ENCODE measurements around the gene C19orf12.
A peak's percentile ranks its signal among the peaks of the same experiment; 100 is the strongest.
"Not testable (repeated sequence)": the region's sequence is repeated elsewhere in the genome, so short reads cannot be mapped to it uniquely, and the experiment has no call there.

The C19orf12 gene

DNA sequence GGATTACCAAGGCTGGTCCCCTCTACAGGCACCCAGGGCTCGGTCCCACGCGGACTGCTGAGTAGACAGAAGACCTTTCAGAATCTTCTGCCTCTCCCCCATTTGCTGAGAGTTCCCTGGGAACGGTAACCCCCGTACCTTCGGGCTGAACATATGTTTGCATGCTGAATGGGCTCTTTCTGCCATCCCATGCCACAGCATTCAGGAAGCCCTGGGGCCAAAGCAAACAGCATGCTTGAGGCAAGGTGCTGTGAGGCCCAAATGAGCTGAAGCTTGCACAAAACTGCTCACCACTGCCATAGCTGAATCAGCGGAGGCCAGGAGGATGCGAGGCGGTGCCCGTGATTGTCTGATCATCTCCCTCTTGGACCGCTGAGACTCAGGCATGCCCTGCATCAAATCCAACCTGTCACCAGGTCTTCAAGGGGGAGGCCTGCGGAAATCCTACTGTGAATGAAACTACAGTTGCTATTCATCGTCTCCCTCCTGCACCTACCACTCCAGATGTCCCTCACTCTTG, 16.3 kb upstream of the C19orf12 start:
- no peak for DNase-seq

DNA sequence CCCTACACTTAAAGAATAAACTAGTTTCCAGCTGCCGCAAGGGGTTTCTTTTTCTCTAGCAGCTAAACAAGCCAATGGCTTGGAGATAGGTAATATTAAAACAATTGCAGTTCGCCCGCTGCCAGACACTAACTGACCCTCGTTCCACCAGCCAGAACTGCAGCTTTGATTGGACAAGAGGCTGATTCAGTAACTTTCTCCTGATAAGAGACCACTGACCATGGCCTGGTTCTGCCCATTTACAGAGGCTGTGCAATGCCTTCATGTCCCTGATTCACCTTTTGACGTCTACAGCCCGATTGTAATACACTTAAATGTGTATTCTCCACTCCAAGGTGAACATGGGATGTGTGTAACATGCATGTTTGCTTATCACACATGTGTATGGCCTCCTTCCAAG, 12.8 kb upstream of the C19orf12 start:
- no peak for DNase-seq

DNA sequence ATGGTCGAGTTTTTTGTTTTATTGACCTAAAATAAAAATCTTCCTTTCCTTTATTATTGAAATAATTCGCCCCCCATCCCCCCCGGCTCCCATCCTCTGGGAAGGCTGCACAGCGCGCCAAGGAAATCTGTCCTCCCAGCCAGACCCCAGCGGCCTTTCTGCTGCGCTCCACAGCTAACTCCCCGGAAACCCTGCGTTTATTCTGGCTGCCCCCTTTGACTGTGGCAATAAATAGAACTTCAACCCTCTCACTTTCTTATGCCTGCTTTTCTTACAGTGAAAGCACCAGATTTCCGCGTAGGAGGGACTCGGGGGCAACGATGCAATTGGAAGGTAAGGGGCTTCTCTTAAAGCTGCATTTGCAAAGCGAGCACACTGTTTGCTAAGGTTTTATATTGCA, 9.7 kb upstream of the C19orf12 start:
- no peak for DNase-seq

DNA sequence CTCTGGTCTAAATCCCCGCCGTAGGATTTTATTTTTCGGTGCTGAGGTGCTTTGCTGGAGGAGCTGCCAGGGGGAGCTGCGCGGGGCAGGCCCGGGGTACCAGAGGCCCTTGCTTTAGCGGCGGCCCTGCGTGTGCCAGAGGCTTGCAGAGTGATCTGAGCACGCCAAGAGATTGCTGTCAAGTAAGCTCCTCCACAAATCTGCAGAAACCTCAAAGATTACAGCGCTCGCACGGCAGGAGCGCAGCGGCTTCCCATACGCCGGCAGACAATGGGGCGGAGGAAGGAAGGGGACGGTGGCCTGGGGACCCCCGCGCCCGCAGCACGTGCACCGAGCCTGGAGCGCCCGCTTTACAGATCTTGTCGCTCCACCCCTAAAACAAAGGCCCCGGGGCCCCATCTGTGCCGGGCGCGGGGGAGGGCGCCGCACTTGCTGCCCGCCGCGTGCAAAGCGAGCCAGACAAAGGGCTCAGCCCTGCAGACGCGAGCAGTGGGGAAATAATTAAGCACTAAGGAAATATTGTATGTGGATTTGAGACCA, 9.1 kb upstream of the C19orf12 start:
- peak in 17 of 56 donors; percentile 7 to 47 (median 30) for DNase-seq

DNA sequence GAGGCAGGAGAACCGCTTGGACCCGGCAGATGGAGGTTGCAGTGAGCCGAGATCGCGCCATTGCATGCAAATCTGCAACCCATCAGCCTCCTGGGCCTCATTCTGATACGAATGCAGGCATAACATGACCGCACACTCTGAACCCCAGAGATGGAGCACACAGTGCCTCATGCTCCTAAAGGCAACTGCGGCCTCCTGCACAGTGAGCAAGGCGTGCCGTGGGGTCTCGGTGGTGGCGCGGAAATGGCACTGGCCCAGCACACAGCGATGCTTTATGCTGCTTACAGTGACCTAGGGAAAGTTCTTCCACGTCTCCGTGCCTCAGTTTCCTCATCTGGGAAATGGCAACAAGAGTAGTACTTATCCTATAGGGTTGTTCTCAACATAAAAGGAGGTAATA, 2.0 kb upstream of the C19orf12 start:
- DNase-seq = no peak

DNA sequence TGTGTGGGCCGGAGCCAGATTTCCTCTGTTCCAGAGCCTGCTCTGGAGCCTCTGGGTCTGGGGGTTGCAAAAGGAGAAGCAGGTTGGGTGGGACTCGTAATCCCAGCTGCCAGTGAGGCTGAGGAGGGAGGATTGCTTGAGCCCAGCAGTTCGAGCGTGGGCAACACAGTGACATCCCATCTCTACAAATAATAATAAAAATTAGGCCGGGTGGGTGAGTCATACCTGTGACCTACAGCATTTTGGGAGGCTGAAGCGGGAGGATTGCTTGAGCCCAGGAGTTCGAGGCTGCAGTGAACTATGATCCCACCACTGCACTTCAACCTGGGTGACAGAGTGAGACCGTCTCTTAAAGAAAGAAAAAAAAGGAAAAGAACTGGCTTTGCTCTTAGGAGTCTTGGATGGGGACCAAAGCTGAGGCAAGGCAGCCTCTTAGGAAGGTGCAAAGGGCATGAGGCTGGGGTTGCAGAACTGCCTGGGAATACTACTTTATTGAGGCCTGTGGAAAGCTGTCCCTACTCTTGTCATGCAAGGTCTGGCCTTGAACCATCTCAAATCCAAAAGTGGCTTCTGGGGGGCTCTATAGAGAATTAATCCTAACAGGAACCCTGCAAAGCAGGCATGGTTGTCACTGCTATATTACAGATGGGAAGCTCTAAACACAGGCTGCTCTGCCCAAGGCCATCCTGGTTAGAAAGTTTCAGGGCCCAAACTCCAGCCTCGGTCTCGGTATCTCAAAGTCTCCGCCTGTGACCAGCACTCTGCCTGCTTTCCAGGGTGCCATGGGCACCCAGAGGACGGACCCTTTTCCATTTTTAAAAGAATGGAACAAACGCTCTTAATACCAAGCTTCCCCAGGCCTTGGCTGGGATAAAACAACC, 880 bp upstream of the C19orf12 start:
- DNase-seq = peak in 1 of 56 donors; percentile 59

DNA sequence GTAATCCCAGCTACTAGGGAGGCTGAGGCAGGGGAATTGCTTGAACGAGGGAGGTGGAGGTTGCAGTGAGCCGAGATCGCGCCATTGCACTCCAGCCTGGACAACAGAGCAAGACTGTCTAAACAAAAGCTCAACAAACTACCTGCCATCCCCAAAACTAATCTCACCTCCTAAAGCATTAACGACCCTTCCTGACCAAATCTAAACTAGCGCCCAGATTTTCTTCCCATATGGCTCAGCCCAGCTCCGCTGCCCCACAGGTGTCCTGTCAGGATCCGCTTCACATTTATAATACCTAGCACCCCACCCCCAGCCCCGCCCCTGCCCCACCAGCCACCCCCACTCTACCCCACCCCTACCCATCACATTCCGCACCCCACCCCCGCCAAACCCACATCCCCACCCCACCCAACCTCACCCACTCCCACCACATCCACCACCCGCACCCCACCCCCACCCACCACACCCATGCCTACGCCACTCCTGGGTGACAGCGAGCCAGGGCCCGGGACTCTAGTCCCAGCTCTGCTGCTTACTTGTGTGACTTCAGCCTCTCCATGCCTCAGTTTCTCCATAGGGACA, 599 bp downstream of the C19orf12 start:
- peak in 1 of 56 donors; percentile 57 for DNase-seq

DNA sequence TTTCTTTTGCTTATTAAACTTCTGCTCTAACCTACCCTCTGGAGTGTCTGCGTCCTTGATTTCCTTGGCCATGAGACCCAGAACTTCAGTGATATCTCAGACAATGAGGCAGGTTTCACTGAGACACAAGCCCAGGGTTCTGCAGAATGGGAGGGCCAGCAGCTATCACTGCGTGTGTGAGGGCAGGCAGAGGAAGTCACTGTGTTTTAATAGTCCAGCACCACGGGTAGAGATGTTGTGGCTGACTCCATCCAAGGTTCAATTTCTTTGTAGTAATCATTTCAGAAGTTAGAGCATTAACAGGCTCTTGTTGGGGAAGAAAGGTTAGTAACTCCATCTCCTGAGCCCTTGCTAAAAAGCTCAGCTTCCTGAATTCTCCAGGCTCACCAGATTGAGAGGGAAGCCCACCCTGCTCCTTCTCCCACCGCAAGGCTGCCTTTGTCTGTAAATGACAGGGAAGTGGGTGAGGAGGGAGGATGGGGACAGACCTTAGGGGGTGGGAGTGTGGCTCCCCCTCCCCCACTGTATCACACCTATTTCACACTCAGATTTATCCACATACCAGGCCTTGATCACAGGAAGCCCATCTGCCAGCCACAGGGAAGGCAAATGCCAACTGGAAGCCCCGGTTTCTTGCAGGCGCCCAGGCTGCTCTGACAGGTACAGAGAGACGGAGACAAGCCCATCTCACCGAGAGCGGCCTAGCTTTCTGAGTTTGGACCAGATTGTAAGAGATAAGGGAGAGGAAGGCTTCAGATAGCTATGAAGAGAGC, 2.1 kb downstream of the C19orf12 start:
- no peak for DNase-seq

DNA sequence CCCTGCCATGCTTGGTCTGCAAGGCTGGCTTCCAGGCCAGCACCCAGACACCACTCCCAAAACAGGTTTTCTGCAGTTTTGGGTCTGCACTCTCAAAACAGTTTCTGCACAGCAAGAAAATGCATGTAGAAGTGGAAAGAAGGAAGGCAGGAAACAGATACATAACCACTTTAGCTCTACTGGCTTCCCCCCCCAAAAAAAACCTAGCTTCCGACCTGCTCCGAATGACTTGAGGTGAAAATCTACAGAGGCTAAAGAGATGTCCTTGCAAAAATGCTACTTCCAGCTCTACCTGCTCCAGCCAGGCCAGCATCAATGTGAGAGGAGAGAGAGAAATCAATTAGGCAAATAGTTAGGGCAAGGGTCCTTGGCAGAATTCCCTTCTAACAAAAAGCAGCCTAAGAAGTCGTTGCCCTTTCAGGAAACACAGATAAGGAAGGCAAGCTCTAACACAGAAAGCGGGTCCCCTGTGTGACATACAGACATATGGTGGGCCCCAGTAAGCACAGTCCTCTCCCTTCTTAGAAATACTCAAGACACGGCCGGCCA, 3.4 kb downstream of the C19orf12 start:
- DNase-seq = no peak

DNA sequence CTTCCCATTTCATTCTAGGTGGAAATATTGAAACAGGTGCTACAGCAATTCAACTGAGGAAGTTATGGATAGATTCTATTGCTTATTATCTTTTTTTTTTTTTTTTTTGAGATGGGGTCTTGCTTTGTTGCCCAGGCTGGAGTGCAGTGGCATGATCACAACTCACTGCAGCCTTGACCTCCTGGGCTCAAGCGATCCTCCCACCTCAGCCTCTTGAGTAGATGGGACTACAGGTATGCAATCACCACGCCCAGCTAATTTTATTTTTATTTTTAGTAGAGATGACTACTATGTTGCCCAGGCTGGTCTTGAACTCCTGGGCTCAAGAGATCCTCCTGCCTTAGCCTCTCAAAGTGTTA, 5.6 kb downstream of the C19orf12 start:
- not testable (repeated sequence) for DNase-seq

DNA sequence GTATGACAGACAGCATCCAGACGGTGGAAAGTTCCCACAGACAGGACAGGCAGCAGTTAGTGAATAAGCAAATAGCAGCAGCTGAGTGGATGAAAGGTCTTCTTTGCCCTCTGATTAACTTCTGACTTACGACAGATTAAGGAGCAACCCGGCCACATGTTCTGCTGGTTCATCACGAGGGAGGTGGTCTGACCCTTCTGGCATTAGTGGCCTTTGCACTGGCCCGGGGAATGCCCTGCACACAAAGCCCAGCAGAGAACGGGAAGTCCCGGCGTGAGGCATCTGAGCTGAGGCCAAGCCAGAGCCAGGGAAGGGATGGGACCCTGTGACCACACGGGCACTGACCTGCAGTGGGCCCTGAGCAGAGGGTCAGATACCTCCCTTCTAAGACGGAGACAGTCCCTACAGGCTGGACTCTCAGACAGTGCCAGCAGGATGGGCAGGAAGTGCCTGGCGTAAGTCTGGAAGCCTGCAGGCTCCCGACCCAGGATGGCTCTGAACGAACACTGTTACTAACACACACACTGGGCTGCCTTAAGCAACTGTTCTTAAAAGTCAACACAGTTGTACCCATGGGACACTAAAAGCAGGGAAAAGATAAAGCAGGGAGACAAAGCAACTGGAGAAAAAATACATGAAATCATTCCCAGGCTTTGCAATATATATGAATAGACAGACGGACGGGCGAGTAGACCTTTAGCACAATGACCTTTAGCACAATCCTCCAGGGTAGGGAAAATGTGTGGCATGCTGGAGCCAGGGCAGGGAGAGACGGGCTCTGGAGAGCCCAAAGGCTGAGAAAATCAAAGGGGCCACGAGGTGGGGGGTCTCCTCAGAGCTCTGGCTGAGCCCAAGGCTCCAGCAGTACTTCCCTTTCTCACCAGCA, 6.3 kb downstream of the C19orf12 start:
- DNase-seq = no peak

DNA sequence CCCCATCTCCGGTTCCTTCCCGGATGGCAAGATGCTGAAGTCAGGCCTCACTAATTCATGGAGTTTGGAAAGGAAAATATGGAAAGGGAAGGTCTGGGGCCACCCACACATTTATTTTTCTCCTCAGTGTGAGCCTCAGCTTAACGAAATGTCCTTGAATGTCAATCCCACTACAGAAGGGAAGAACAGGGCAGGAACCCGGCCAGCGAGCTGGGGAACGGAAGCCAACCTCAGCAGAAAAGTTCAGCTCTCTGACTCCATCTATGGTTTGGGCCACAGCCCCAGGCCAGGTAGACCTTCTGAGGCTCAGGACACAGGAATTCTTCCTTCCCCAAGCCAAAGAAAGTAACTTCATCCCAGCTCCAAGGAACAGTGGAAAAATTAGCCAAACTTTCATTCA, 8.4 kb downstream of the C19orf12 start:
- no peak for DNase-seq

DNA sequence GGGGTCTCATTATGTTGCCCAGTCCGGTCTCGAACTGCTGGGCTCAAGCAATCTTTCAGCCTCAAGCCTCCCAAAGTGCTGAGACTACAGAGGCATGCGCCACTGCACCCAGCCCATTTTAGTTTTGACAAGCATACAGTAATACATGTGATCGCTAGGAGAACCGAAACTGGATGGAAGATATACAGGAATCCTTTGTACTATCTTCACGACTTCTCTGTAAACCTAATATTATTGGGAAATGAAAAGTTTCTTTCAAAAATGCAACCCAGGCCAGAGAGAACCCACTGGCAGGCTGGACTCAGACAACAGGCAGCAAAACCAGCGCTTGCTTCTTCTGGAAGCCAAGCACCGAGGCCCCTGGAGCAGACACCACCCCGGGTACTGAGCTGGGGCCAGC, 9.4 kb downstream of the C19orf12 start:
- no peak for DNase-seq

DNA sequence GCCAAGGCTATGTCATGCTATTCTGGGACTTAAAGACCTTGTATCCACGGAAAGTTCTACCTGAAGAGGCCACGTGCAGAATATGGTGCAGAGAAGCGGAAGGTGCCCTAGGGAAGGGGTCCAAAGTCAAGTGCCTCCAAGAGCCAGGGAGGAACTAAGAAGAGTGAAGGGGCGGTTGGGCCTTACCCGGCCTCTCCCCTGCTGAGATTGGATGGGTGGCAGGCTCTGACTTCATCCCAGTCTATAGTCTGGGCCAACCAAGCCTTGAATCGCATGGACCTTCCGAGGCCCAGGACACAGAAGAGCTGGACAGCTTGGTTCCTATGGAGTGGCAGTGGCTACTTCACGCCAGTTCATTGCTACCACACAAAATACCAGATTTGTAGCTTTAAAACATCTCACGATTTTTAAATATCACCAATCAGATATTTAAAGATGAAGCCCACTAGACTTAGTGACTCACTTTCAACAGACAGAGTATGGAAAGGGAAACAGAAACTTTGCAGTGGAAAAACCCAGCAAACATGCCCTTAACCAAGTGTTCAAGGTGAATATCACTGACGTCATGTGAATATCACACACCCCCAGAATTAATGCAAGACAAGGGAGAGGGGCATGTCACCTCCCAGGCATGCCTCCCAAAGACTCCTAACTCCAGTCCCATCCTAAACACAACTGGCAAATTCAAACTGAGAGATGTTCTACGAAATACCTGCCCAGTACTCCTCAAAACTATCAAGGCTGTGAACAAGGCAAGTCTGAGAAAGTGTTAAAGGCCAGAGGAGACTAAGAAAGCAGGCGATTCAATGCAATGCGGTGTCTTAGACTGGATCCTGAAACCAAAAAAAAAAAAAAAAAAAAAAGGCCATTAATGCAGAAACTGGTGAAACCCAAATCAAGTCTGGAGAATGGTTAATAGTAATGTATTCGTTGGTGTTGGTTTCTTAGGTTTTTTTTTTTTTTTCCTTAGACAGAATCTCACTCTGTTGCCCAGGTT, 10.2 kb downstream of the C19orf12 start:
- DNase-seq = no peak

DNA sequence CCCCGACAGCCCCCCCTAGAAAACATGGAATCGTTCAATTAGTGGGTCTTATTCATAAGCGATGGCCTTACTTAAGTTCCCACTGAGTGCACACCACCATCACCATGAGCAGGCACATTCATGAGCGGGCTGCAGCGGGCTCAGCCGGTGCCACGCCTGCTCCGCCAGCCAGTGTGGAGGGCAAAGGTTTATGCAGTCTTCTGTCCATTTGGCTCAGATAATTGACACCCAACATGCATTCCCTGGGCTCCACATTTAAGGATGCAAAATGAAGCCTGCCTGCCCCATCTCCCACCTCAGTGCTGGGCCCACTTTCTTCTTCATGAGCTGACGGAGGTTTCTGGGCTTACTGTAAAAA, 12.1 kb downstream of the C19orf12 start:
- no peak for DNase-seq

DNA sequence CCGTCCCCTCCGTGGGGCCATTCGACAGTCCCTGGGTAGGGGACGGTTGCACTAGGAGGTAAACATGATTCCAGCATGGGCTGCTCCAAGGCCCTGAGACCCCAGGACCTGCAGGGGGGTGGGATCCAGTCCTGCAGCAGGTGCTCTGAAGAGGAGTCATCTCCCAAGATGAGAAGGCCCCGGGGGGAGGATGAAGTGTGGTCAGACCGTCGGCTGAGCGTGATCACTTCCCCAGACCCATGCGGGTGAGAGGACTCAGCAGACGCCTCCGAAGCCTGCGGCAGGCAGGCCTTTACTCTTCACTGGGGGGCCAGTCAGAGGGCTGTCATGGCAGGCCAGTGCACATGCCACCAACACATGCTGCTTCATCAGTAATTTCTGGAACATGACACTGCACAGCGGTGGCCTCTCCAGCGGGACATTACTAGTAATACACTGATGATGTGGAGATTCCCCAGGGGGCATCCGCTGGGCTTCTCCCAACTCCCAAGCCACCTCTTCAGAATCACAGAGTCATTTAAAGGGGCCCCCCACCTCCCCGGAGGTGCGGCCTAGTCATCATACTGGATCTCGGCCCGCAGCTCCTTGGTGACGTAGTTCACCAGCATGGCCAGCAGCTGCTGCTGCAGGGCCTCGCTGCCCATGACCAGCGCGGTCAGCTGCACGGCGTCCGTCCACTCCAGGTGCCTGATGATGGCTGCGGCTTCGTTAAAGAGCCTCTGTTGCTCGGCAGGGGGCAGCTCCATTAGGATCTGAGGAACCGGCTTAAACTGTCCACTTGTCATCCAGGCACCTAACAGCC, 12.7 kb downstream of the C19orf12 start:
- peak in 2 of 56 donors; percentile 19 to 20 for DNase-seq

DNA sequence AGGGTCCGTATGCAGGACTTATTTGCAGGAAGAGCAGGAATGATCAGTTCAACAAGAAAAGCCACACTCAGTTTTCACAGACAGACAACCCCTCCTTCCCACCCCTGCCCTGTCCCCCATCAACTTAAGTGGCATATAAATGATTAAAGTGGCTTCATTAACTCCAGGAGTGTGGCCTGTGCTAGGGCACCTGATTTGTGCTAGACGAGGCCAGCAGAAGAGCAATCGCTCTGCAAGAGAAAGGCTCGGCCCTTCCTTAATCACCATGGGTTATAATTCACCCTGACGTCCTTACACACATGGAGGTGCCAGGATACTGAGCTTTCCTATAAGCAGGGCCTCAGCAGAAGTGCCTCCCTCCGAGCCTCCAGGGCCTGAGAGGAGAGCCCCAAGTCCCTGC, 14.6 kb downstream of the C19orf12 start:
- DNase-seq = no peak

DNA sequence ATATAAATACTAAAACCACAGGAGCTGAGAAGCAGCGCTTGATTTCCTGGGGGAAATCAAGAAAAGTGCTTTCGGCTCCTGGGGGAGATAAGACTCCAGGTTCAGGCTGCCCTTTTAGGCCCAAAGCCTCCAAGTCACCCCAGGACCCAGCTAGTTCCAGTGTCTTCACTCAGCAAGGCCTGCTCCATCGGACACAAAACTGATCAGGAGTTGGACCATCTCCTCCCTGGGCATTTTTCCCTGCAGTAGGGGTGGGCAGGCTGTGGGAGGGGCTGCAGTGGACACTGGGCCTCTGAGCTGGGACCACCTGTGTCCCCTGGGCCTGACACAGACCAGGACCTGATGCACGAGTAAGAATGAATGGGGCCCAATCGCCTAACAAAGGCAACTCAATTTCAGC, 15.2 kb downstream of the C19orf12 start:
- no peak for DNase-seq
